ENCODE measurements around the gene KDF1. TPM values are rescaled to one million over a fixed set of nuclear protein-coding genes. Genes with fewer than 3 reads are reported as not detected.
A peak's percentile ranks its signal among the peaks of the same experiment; 100 is the strongest.

The KDF1 gene
- total RNA-seq, 4 donors from 2014 or later, result 0.28 to 0.50 TPM; not detected in 2

- no peak for TF ChIP-seq CTCF (IDR thresholded peaks at IDR 0.05)
- ATAC-seq (ENCODE audit: low FRiP score) (no peak), DNase-seq (ENCODE audit: low spot score) (no peak)
These were observed 44.4 kb upstream of the KDF1 start for GRCh38 chr1:27004471-27005165.

GRCh38 chr1:27003745-27004470 is 43.6 kb upstream of the KDF1 start:
- ATAC-seq (ENCODE audit: low FRiP score) (no peak), DNase-seq (ENCODE audit: low spot score) (no peak)

GRCh38 chr1:27001570-27002360 is 41.5 kb upstream of the KDF1 start:
- DNase-seq (ENCODE audit: low spot score) (no peak), ATAC-seq (ENCODE audit: low FRiP score) (no peak)
- no peak for TF ChIP-seq CTCF (IDR thresholded peaks at IDR 0.05)

More at GRCh38 chr1:27003745-27004470, 43.6 kb upstream of the KDF1 start:
- TF ChIP-seq CTCF (IDR thresholded peaks at IDR 0.05), result no peak

DNA sequence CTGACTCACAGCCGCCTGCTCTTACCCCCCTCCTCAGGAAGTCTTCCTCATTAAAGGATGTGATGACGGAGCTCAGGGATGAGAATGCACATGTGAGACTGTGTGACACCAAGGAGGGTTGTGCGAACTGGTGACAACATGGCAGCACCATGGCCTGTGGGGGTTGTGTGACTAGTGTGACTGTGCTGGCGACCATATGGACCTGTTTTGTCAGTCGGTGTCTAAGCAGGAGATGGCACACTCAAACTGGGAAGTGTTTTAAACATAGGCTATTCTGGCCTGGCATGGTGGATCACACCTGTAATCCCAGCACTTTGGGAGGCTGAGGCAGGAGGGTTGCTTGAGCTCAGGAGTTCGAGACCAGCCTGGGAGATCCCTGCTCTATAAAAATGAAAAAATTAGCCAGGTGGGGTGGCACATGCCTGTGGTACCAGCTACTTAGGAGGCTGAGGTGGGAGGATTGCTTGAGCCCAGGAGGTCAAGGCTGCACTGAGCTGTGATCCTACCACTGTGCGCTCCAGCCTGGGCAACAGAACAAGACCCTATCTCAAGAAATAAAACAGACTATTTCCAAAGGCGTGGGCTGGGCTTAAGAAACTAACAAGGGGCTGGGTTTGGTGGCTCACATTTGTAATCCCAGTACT is 40.7 kb upstream of the KDF1 start:
- ATAC-seq (ENCODE audit: low FRiP score) (no peak), DNase-seq (ENCODE audit: low spot score) (no peak)
- no peak for TF ChIP-seq CTCF (IDR thresholded peaks at IDR 0.05)

DNA sequence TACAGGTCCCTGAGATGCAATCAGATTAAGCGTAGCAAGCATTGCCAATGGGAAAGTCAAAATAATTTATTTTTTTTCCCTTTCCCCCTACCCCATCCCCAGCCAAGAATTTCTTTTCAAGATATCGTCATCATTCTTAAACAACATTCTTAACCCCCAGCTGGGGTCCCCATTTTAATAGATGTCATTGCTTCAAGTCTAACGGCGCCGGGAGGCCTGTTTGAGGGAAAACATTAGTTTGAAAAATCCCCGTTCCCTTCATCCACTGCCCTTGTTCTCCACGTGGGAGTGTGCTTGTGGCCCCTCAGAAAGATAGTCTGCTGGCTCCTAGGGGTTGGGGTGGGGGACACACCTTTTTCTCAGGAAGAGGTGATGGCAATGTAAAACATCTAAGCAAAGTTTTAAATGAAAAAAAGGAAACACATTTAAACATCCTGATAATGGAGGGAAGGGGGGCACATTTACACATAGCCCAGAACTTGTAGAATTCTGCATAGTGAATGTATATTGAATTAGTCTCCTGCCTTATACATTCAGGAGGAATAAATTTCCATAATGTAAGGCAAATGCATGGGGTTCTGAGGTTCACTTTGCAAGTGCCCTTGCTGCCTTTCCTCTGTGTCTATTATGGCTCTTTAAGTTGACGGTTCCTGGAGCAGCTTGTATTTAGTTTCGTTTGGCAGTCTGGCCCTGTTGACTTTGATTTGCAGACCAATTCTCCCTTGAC is 40.0 kb upstream of the KDF1 start:
- no peak for ATAC-seq (ENCODE audit: low FRiP score)
- no peak for DNase-seq (ENCODE audit: low spot score)
- TF ChIP-seq CTCF (IDR thresholded peaks at IDR 0.05), result no peak

- DNase-seq (ENCODE audit: low spot score), result no peak
- ATAC-seq (ENCODE audit: low FRiP score), result peak; percentile 72
- TF ChIP-seq CTCF (IDR thresholded peaks at IDR 0.05), result no peak
These were observed 39.2 kb upstream of the KDF1 start for GRCh38 chr1:26999440-26999987.

Measured in omental fat pad (tissue), 4 donors.